GM11168 (cell line): ENCODE measurements around the gene DIS3L2.
"Not testable (repeated sequence)": the region's sequence is repeated elsewhere in the genome, so short reads cannot be mapped to it uniquely, and the experiment has no call there.

ENCODE experiments used
- in situ Hi-C: fragments of 300-500 bp; cut with MboI; formaldehyde crosslinking; loops from one replicate; pipeline ENCODE4 v1.12.0; 2022; ENCODE audit warnings: low sequenced_read_pairs; ENCODE audit not compliant: unreplicated experiment

The DIS3L2 gene

GRCh38 chr2:232350804-232351685 lies 389.5 kb downstream of the DIS3L2 start:
- in situ Hi-C loops: no loop called here

- in situ Hi-C loops: no loop called here
Measured at GRCh38 chr2:232351686-232352510, 390.4 kb downstream of the DIS3L2 start.

- in situ Hi-C loops: no loop called here
Measured at GRCh38 chr2:232352511-232353091, 391.1 kb downstream of the DIS3L2 start.

DNA sequence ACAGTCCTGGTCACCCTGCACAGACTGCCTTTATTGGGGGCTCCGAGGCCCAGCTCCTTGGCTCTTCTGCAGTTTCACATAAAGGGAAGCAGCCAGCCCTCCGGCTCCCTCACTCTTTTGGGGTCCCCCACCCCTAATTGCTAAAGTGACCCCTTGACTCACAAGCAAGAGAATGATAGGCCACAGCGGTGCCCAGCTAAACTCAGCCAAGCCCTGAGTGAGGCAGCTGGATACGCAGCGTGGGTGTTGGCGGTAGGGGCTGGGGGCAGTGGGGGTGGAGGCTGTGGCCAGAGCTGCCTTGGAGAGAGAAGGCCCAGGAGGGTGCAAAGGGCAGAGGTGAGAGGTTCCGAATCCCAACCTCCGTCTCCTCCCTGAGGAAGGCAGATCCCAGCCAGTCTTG lies 391.6 kb downstream of the DIS3L2 start:
- in situ Hi-C loops: no loop called here

GRCh38 chr2:232353660-232354059 lies 392.1 kb downstream of the DIS3L2 start:
- in situ Hi-C loops: no loop called here

DNA sequence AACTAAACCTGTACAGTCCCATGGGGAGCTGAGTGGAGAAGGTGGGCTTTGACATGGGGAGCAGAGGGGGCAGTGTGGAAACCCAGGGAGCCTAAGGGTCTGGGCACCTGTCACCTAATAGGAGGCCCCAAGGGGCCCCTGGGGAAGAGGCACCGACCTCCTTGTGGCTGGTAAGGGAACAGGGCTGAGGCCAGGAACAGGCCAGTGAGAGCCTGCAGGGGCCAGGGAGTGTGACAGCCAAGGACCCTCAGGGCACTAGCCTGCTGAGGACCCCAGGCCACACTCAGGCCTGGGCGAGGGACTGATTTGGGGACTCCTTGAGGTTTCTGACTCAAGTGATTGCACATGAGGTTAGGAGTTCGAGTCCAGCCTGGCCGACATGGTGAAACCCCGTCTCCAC lies 392.6 kb downstream of the DIS3L2 start:
- in situ Hi-C loops: no loop called here

DNA sequence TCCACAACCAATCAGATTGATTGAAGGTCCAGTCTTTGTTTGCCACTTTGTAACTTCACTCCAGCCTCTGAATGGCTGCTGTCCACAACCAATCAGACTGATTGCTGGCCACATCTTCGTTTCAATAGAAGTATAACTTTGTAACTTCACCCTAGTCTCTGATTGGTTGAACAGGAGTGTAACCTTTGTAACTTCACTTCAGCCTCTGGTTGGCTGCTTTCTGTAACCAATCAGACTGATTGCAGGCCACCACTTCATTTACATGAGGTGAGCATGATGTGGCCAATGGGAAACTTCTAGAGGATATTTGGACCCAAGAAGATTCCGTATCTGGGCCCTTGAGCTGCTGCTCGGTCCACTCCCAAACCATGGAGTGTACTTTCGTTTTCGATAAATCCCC lies 400.1 kb downstream of the DIS3L2 start:
- in situ Hi-C loops: no loop called here

- in situ Hi-C loops: no loop called here
Measured at GRCh38 chr2:232362174-232362900, 400.8 kb downstream of the DIS3L2 start.

- in situ Hi-C loops: not testable (repeated sequence)
Measured at GRCh38 chr2:232363064-232363783, 401.7 kb downstream of the DIS3L2 start.

DNA sequence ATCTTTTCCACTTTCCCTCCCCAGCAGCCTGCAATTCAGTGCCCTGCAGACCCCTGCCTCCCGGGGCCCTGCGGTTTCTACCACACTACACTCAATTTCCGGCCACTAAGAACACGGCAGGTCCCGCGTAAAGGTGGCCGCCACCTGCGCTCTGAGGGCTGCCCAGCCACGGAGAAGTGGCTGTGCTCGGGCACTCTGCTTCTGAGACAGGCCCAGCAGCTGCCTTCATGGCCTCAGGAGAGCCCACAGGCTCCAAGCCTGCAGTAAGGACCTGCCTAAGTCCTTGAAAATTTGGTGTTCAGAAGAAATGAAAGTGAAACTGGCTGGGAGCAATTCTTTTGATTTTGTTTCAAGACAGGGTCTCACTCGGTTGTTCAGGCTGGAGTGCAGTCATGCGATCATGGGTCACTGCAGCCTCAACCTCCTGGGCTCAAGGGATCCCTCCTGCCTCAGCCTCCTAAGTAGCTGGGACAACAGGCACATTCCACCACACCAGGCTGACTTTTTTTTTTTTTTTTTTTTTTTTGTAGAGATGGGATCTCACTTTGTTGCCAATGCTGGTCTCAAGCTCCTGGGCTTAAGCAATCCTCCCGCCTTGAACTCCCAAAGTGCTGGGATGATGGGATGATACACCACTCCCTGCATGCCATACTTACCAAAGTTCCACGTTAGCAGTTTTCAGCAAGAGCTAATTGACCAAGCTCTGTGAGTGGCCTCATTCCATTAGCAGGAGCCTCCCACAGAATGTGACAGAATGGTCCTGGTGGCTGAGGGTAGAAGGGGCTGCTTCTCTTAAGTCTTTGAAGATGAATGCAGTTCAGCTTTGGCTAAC lies 402.5 kb downstream of the DIS3L2 start:
- in situ Hi-C loops: no loop called here

- in situ Hi-C loops: not testable (repeated sequence)
Measured at GRCh38 chr2:232364806-232365594, 403.5 kb downstream of the DIS3L2 start.

DNA sequence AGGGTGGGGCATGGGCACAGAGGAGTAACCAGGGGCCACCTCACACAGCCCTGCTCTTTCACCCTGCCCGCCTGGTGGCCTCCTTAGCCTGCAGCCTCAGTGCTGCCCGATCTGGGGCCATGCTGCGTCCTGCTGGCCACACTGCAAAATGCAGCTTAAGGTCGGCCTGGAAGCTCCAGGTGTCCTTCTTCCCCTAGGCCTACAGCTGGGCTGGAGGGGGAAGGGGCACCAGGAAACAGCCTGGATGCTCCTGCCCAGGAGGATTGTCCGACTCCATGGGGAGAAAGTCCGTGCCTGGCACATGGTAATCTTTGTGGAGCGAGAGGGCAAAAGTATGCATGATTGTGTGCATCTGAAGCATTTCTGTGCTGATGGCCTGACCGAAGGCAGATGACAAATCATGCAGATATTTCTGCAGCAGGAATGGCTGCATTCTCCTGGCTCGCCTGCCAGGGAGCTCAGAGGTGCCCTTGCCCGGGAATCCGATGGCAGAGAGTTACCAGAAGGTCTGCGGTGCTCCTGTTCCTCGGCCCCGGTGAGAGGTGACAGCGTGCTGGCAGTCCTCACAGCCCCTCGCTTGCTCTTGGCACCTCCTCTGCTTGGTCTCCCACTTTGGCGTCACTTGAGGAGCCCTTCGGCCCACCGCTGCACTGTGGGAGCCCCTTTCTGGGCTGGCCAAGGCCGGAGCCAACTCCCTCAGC lies 404.3 kb downstream of the DIS3L2 start:
- in situ Hi-C loops: no loop called here

- in situ Hi-C loops: not testable (repeated sequence)
Measured at GRCh38 chr2:232366461-232366860, 404.9 kb downstream of the DIS3L2 start.

DNA sequence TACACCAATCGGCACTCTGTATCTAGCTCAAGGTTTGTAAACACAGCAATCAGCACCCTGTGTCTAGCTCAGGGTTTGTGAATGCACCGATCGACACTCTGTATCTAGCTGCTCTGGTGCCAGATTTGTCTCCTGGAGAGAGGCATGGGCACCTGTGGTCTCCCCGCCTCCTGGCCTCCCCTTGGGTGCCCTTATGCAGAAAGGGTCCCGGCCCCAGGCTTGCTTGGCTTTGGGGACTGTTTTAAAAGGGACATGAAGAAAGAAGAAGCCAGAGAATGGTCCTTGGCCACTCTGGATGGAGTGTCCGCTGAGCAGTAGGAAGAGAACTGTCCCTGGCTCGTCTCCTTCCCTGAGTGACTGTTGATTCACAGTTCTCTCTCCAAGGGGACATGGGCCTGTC lies 405.5 kb downstream of the DIS3L2 start:
- in situ Hi-C loops: no loop called here

GRCh38 chr2:232367591-232368233 lies 406.2 kb downstream of the DIS3L2 start:
- in situ Hi-C loops: no loop called here

GRCh38 chr2:232368311-232368731 lies 406.8 kb downstream of the DIS3L2 start:
- in situ Hi-C loops: no loop called here
